Activated CD4-positive, alpha-beta T cell treated with anti-CD3 and anti-CD28 coated beads, Interleukin-2, Interleukin-4, amounts not matched to agents 100 ng/mL and 50 ng/mL, durations not matched to agents 16 hours and 8 hours (primary cell): Measurements from ENCODE around the gene ITGB1BP2.
"Not testable (repeated sequence)": the region's sequence is repeated elsewhere in the genome, so short reads cannot be mapped to it uniquely, and the experiment has no call there.

Experiments used
- DNase-seq: peaks from one replicate; pipeline ENCODE4 v3.0.0-alpha.2; 2020; ENCODE audit warnings: low spot score

Gene ITGB1BP2

DNA sequence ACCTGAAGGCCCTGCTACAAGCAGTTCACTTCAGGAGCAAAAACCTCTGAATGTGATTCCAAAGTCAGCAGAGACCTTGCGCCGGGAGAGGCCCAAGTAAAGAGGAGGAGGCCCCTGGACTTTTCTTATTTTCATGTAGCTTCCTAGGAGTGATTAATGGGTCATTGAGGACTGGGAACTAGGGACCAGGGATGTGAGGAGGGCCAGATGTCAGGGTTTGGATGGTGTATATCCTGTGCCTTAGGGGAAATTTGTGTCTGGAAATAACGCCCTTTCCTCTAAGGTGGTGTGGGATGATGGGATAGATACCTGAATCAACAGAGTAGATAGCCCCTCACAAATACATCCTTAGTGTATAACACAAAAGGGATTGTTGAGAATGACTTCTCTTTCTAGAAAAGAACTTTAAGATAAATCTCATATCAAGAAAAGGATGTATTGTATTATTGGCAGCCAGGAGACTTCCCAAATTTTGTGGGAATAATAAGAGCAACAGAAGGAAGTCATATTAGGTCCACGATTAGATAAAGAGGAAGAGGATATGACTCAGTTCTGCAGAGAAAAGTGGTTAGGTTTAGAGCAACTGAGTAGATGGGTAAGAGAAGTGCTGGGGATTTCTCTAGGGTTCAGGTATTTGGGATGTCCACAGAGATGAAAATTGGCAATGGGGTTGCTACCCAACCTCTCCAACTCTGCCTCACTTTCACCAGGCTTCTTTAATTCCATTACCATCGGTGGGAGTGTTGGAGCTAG lies 1.1 kb downstream of the ITGB1BP2 start:
- no peak for DNase-seq

DNA sequence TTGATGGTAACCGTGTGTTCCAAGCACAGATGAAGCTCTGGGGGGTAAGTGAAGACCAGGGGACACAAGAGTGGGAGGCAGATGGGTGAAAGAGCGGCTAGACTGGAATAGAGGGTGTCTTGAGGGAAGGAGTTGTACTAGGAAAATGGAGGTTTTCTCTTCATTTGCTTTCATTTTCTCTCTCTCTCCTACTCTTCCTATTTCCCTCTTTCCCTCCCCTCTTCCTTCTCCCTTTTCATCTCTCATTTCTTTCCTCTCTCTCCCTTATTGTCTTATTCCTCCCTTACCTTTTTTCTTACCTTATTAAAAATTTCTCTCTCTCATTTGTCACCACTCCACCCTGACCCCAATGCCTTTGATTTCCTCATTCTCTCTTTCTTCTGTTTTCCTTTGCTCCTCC lies 3.0 kb downstream of the ITGB1BP2 start:
- no peak for DNase-seq

GRCh38 chrX:71315917-71316316 lies 14.4 kb downstream of the ITGB1BP2 start:
- DNase-seq = no peak

GRCh38 chrX:71316959-71317358 lies 15.4 kb downstream of the ITGB1BP2 start:
- not testable (repeated sequence) for DNase-seq

- DNase-seq = no peak
Measured at GRCh38 chrX:71320126-71320525, 18.6 kb downstream of the ITGB1BP2 start.

DNA sequence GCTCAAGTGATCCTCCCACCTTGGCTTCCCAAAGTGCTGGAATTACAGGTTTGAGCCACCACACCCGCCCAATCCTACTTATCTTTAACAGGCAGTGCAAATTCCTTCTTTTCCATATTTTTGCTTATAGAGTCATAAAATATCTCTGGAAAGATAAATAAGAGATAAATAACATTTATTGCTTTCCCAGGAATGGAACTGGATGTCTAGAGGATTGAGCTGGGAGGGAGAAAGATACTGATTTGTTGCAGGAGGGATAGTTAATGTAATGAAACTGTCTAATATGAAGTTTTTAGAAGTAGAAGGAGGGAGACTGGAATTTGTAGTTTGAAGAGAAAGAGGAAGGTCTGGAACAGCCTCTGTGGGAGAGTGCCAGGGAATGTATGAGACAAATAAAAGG lies 20.2 kb downstream of the ITGB1BP2 start:
- no peak for DNase-seq

DNA sequence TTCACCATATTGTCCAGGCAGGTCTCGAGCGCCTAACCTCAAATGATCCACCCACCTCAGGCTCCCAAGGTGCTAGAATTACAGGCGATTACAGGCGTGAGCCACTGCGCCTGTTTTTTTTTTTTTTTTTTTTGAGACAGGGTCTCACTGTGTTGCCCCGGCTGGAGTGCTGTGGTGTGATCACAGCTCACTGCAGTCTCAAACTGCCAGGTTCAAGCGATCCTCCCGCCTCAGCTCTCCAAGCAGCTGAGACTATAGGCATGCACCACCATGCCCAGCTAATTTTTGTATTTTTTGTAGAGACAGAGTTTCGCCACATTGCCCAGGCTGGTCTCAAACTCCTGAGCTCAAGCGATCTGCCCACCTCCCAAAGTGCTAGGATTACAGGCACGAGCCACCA lies 22.9 kb downstream of the ITGB1BP2 start:
- DNase-seq = not testable (repeated sequence)

DNA sequence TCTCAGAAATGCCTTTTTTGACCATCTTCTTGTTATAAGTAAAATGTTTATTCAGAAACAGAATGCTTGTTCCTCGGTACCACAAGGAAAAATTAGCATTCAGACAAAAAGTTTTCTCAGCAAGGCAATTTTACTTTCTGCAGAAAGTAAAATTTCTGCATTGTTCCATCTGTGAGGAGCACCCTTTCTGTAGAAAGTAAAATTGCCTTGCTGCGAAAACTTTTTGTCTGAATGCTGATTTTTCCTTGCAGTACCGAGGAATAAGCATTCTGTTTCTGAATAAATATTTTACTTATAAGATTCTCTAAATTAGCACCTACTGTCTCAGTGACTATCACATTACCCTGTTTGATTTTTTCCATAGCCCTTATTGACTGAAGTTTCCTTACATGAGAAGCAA lies 24.8 kb downstream of the ITGB1BP2 start:
- DNase-seq = no peak

GRCh38 chrX:71349151-71349665 lies 47.7 kb downstream of the ITGB1BP2 start:
- DNase-seq = not testable (repeated sequence)

DNA sequence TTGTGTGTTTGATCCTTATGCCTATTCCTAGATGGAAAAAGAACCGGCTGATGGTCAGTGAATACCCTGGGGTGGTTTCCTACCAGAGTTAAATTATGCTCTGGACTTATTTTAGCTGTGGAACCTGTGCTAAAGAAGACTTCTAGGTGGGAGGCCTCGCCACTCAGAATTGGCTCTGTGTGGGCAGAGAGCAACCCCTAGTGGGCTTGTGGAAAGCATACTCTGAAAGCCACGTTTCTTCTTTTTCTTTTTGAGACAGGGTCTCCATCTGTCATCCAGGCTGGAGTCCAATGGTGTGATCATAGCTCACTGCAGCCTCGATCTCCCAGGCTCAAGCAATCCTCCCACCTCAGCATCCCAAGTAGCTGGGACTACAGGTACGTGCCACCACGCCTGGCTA lies 48.3 kb downstream of the ITGB1BP2 start:
- not testable (repeated sequence) for DNase-seq

DNA sequence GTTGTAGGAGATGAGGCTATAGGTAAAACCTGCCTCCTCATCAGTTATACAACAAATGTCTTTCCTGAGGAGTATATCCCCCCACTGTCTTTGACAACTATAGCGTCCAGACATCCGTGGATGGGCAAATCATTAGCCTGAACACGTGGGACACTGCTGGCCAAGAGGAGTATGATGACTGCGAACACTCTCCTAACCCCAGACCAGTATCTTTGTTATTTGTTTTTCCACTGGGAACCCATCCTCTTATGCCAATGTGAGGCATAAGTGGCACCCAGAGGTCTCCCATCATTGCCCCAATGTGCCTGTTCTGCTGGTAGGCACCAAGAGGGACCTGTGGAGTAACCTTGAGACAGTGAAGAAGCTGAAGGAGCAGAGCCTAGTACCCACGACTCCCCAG lies 50.9 kb downstream of the ITGB1BP2 start:
- DNase-seq = not testable (repeated sequence)
